Measurements from ENCODE around the gene ASL. TPM values are rescaled to one million over a fixed set of nuclear protein-coding genes. Genes with fewer than 3 reads are reported as not detected.

ASL gene
- total and polyA plus RNA-seq, 9 of the 15 experiments (the other 6 are each of a cell fraction or from before 2014, with no cell fraction given), result 2.6 to 67.0 (median 33.3) TPM

- TF ChIP-seq, protein P1, sequence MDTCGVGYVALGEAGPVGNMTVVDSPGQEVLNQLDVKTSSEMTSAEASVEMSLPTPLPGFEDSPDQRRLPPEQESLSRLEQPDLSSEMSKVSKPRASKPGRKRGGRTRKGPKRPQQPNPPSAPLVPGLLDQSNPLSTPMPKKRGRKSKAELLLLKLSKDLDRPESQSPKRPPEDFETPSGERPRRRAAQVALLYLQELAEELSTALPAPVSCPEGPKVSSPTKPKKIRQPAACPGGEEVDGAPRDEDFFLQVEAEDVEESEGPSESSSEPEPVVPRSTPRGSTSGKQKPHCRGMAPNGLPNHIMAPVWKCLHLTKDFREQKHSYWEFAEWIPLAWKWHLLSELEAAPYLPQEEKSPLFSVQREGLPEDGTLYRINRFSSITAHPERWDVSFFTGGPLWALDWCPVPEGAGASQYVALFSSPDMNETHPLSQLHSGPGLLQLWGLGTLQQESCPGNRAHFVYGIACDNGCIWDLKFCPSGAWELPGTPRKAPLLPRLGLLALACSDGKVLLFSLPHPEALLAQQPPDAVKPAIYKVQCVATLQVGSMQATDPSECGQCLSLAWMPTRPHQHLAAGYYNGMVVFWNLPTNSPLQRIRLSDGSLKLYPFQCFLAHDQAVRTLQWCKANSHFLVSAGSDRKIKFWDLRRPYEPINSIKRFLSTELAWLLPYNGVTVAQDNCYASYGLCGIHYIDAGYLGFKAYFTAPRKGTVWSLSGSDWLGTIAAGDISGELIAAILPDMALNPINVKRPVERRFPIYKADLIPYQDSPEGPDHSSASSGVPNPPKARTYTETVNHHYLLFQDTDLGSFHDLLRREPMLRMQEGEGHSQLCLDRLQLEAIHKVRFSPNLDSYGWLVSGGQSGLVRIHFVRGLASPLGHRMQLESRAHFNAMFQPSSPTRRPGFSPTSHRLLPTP (IDR thresholded peaks at IDR 0.05; ENCODE audit: borderline replicate concordance, extremely low read depth, insufficient read length), result no peak
- TF ChIP-seq HDAC8 (tag; IDR thresholded peaks at IDR 0.05), result 0 out of 2 replicates have a peak, but pooled peaks have one; percentile 18
- 0 out of 2 replicates have a peak, but pooled peaks have one; percentile 82 for TF ChIP-seq BCOR (IDR thresholded peaks at IDR 0.05)
- peak; percentile 93 for TF ChIP-seq BRD9 (IDR thresholded peaks at IDR 0.05; ENCODE audit: low read depth, partially characterized antibody)
- peak; percentile 39 for TF ChIP-seq ETV1 (tag; conservative IDR thresholded peaks at IDR 0.05; ENCODE audit: low read depth)
- TF ChIP-seq DACH1 (IDR thresholded peaks at IDR 0.05; ENCODE audit: partially characterized antibody), result no peak
- no peak for TF ChIP-seq ZNF695 (CRISPR knock-in tag; IDR thresholded peaks at IDR 0.05)
- TF ChIP-seq FOXA1 (IDR thresholded peaks at IDR 0.05; ENCODE audit: borderline replicate concordance), result no peak
- TF ChIP-seq EP400 (IDR thresholded peaks at IDR 0.05), result peak; percentile 90
- TF ChIP-seq SIX5 (IDR thresholded peaks at IDR 0.05; ENCODE audit: borderline replicate concordance in 1 of 2, insufficient read depth in 1 of 2, low read depth in 1 of 2, low read length in 2 of 2), result no peak
- no peak for TF ChIP-seq ATF7 (IDR thresholded peaks at IDR 0.05)
- no peak for TF ChIP-seq SREBF1 (IDR thresholded peaks at IDR 0.05; ENCODE audit: borderline replicate concordance, low read depth, low read length)
- no peak for TF ChIP-seq ZNF239 (CRISPR knock-in tag; IDR thresholded peaks at IDR 0.05)
- no peak for TF ChIP-seq CCNT2 (IDR thresholded peaks at IDR 0.05; ENCODE audit: borderline replicate concordance, extremely low read depth, insufficient read length, low read depth, low read length)
- TF ChIP-seq ZNF764 (CRISPR knock-in tag; IDR thresholded peaks at IDR 0.05; ENCODE audit: low read depth), result no peak
- peak in 1 of 2 experiments; percentile 40; a peak in 1 of 4 replicates for TF ChIP-seq RCOR1 (IDR thresholded peaks at IDR 0.05; ENCODE audit: borderline replicate concordance in 1 of 2, low read depth in 2 of 2, low read length in 2 of 2)
- TF ChIP-seq DNMT1 (IDR thresholded peaks at IDR 0.05), result no peak
- TF ChIP-seq TCFL5 (CRISPR knock-in tag; conservative IDR thresholded peaks at IDR 0.05), result no peak
- no peak for TF ChIP-seq KAT7 (CRISPR knock-in tag; IDR thresholded peaks at IDR 0.05; ENCODE audit: borderline replicate concordance)
- no peak for TF ChIP-seq MYNN (IDR thresholded peaks at IDR 0.05)
- TF ChIP-seq MYNN (CRISPR knock-in tag; IDR thresholded peaks at IDR 0.05), result no peak
- no peak for TF ChIP-seq ZBTB1 (CRISPR knock-in tag; IDR thresholded peaks at IDR 0.05; ENCODE audit: borderline replicate concordance, low read depth)
- no peak for TF ChIP-seq ZNF449 (CRISPR knock-in tag; IDR thresholded peaks at IDR 0.05)
- TF ChIP-seq SP1 (CRISPR knock-in tag; IDR thresholded peaks at IDR 0.05), result no peak
- TF ChIP-seq ZNF644 (tag; IDR thresholded peaks at IDR 0.05; ENCODE audit: low read depth), result no peak
These were observed 24.2 kb downstream of the ASL start (continued) for GRCh38 chr7:66099551-66100407.

Measured in K562 (cell line).